Measurements from ENCODE around the gene GSTK1.

- TF ChIP-seq, protein P1, sequence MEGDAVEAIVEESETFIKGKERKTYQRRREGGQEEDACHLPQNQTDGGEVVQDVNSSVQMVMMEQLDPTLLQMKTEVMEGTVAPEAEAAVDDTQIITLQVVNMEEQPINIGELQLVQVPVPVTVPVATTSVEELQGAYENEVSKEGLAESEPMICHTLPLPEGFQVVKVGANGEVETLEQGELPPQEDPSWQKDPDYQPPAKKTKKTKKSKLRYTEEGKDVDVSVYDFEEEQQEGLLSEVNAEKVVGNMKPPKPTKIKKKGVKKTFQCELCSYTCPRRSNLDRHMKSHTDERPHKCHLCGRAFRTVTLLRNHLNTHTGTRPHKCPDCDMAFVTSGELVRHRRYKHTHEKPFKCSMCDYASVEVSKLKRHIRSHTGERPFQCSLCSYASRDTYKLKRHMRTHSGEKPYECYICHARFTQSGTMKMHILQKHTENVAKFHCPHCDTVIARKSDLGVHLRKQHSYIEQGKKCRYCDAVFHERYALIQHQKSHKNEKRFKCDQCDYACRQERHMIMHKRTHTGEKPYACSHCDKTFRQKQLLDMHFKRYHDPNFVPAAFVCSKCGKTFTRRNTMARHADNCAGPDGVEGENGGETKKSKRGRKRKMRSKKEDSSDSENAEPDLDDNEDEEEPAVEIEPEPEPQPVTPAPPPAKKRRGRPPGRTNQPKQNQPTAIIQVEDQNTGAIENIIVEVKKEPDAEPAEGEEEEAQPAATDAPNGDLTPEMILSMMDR (IDR thresholded peaks at IDR 0.05) = no peak
- no peak for TF ChIP-seq POLR2A (IDR thresholded peaks at IDR 0.05)
Measured at GRCh38 chr7:143237366-143237765, 25.9 kb upstream of the GSTK1 start.
